KMS-11 (cell line): ENCODE results near the gene NOTCH3.
A peak's percentile ranks its signal among the peaks of the same experiment; 100 is the strongest.

Experiments used
- H2AFZ ChIP-seq: fragments of 200-600 bp; sonication (generic); 2 replicates; pipeline ENCODE4 v1.6.1; 2016; ENCODE audit warnings: antibody characterized with exemption, mixed run types, low read depth
- H3K27ac ChIP-seq: fragments of 200-600 bp; sonication (generic); 2 replicates; pipeline ENCODE4 v1.6.1; 2016; ENCODE audit warnings: mild to moderate bottlenecking, mixed run types
- H3K27me3 ChIP-seq: fragments of 200-600 bp; sonication (generic); 2 replicates; pipeline ENCODE4 v1.6.1; 2017; ENCODE audit warnings: mild to moderate bottlenecking, low read depth, mixed run types, moderate library complexity; ENCODE audit not compliant: insufficient read depth
- H3K36me3 ChIP-seq: fragments of 200-600 bp; sonication (generic); 2 replicates; pipeline ENCODE4 v1.6.1; 2017; ENCODE audit warnings: mild to moderate bottlenecking, mixed run types; ENCODE audit not compliant: insufficient read depth
- H3K4me1 ChIP-seq: fragments of 200-600 bp; sonication (generic); 2 replicates; pipeline ENCODE4 v1.6.1; 2016; ENCODE audit warnings: mild to moderate bottlenecking, low read depth, mixed run types; ENCODE audit not compliant: poor library complexity, severe bottlenecking
- H3K4me2 ChIP-seq: fragments of 200-600 bp; sonication (generic); 2 replicates; pipeline ENCODE4 v1.7.0; 2016; ENCODE audit warnings: mild to moderate bottlenecking, mixed run types
- H3K4me3 ChIP-seq: fragments of 200-600 bp; sonication (generic); IDR thresholded peaks from 2 replicates; pipeline ENCODE4 v1.6.1; 2017; ENCODE audit warnings: low read depth, low read length, mixed read lengths; ENCODE audit not compliant: insufficient read depth
- H3K79me2 ChIP-seq: fragments of 200-600 bp; sonication (generic); 2 replicates; pipeline ENCODE4 v1.6.1; 2016; ENCODE audit warnings: low read depth, mixed run types; ENCODE audit not compliant: insufficient read depth
- H3K9ac ChIP-seq: fragments of 200-600 bp; sonication (generic); 2 replicates; pipeline ENCODE4 v1.6.1; 2016; ENCODE audit warnings: mild to moderate bottlenecking, mixed run types
- H4K20me1 ChIP-seq: fragments of 200-600 bp; sonication (generic); 2 replicates; pipeline ENCODE4 v1.6.1; 2016; ENCODE audit warnings: mild to moderate bottlenecking, mixed run types; ENCODE audit not compliant: insufficient read depth
- TF ChIP-seq, protein P1 (sequence below): fragments of 200-600 bp; sonication (generic); conservative IDR thresholded peaks from 2 replicates; pipeline ENCODE4 v1.6.1; 2017; ENCODE audit warnings: low read depth, mild to moderate bottlenecking, antibody characterized with exemption, low read length, moderate library complexity, mixed read lengths

NOTCH3 gene

DNA sequence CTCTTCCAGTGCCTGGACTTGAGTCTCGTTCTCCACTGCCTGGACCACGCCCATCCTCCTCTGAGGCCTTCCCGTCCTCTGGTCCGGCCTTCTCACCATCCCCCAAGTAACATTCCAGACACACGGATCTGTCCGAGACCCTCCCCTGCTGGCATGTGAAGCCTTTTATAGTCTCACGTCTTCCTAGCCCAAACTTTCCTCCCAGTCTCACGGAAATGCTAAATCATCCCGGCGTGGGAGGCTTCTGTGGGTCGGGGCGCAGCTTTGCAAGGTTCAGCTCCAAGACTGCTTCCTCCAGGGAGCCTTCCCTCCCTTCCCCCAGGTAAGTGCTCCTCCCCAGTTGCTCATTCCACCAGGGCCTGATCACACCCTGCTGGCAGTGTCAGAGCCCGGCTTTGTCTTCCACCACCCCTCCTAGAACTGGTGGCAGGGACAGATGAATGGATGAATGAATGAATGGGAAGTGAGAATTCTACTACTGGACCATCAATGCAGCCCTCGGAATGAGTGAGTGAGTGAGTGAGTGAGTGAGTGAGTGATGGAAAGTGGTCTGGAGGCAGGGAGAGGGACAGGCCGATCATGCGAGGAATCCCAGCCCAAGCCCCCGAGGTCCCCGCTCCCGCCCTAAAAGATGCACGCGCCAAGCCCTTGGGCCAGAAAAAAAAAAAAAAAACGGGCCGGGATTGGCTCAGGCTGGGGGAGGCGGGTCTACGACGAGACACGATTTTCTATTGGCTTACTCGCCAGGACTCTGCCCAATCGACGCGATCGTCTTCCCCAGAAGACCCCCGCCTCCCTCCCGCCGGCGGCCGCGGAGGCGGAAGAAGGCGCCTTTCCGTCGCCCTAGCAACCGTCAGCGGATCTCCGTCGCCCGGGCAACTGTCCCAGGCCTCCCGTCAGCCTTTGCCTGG lies 22.2 kb upstream of the NOTCH3 start:
- H3K4me2 ChIP-seq, result peak overlapping the region; percentile 78
- no peaks in the 10 kb centered on the region for H3K79me2 ChIP-seq
- H4K20me1 ChIP-seq, result no peaks in the 10 kb centered on the region
- H3K27me3 ChIP-seq, result no peaks in the 10 kb centered on the region
- peak overlapping the region; percentile 88 for H2AFZ ChIP-seq
- no peak overlapping the region for H3K4me3 ChIP-seq
- H3K9ac ChIP-seq, result no peak overlapping the region
- H3K27ac ChIP-seq, result no peak overlapping the region
- TF ChIP-seq, protein P1, sequence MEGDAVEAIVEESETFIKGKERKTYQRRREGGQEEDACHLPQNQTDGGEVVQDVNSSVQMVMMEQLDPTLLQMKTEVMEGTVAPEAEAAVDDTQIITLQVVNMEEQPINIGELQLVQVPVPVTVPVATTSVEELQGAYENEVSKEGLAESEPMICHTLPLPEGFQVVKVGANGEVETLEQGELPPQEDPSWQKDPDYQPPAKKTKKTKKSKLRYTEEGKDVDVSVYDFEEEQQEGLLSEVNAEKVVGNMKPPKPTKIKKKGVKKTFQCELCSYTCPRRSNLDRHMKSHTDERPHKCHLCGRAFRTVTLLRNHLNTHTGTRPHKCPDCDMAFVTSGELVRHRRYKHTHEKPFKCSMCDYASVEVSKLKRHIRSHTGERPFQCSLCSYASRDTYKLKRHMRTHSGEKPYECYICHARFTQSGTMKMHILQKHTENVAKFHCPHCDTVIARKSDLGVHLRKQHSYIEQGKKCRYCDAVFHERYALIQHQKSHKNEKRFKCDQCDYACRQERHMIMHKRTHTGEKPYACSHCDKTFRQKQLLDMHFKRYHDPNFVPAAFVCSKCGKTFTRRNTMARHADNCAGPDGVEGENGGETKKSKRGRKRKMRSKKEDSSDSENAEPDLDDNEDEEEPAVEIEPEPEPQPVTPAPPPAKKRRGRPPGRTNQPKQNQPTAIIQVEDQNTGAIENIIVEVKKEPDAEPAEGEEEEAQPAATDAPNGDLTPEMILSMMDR, result no peak
- peaks cover 5% of the 10 kb centered on the region for H3K4me1 ChIP-seq
- no peaks in the 10 kb centered on the region for H3K36me3 ChIP-seq

DNA sequence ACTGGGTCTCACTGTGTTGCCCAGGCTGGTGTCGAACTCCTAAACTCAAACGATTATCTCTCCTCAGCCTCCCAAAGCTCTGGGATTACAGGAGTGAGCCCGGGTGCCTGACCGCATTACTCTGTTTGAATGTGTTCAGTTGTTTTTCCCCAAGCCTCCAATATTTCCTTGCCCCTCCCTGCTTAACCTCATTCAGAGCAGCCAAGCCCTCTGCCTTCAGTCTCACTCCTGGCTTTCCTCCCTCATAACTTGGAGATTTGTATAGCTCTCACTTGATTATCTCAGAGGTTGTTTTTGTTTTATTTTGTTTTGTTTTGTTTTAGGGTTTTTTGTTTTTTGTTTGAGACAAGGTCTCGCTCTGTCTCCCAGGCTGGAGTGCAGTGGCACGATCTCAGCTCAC lies 20.0 kb upstream of the NOTCH3 start:
- Histone ChIP-seq H3K27me3 (0 out of 2 replicates have a peak, but pooled peaks cover 2% of the 10 kb centered on the region), H3K36me3 (no peaks in the 10 kb centered on the region), H3K27ac (no peak overlapping the region), H3K4me3 (no peak overlapping the region), H3K4me1 (peaks cover 5% of the 10 kb centered on the region), H4K20me1 (no peaks in the 10 kb centered on the region), H3K79me2 (no peaks in the 10 kb centered on the region), H2AFZ (no peak overlapping the region), H3K4me2 (no peak overlapping the region), H3K9ac (no peak overlapping the region)
- TF ChIP-seq, protein P1, result no peak

DNA sequence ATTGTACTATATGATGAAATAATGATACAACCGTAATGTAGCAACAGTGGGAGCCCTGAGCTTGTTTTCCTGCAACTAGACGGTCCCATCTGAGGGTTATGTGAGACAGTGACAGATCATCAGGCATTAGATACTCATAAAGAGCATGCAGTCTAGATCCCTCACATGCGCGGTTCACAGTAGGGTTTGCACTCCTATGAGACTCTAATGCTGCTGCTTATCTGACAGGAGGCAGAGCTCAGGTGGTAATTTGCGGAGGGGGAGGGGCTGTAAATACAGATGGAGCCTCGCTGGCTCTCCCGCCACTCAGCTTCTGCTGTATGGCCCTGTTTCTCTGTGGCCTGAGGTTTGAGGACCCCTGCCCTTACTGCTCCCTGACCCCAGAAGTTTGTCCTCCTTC lies 17.7 kb upstream of the NOTCH3 start:
- H3K9ac ChIP-seq, result no peak overlapping the region
- H4K20me1 ChIP-seq, result no peaks in the 10 kb centered on the region
- H3K79me2 ChIP-seq, result no peaks in the 10 kb centered on the region
- no peak overlapping the region for H3K27ac ChIP-seq
- no peak overlapping the region for H2AFZ ChIP-seq
- H3K4me2 ChIP-seq, result no peak overlapping the region
- H3K36me3 ChIP-seq, result no peaks in the 10 kb centered on the region
- no peak overlapping the region for H3K4me3 ChIP-seq
- peaks cover 3% of the 10 kb centered on the region; the same call in 1 of the 2 replicates for H3K27me3 ChIP-seq
- peaks cover 5% of the 10 kb centered on the region for H3K4me1 ChIP-seq
- TF ChIP-seq, protein P1, result no peak

DNA sequence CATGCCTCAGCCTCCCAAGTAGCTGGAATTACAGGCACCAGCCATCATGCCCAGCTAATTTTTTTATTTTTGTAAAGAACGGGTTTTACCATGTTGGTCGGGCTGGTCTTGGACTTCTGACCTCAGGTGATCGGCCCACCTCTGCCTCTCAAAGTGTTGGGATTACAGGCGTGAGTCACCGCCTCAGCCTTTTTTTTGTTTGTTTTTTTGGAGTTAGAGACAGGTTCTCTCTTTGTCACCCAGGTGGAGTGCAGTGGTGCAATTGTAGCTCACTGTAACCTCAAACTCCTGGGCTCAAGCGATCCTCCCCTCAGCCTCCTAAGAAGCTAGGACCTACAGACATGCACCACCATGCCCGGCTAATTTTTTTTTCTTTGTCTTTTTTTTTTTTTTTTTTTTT lies 15.6 kb upstream of the NOTCH3 start:
- H3K79me2 ChIP-seq, result no peaks in the 10 kb centered on the region
- H3K4me3 ChIP-seq, result no peak overlapping the region
- H3K4me1 ChIP-seq, result no peaks in the 10 kb centered on the region
- H3K27me3 ChIP-seq, result peaks cover 3% of the 10 kb centered on the region; the same call in 1 of the 2 replicates
- H2AFZ ChIP-seq, result no peak overlapping the region
- H3K9ac ChIP-seq, result no peak overlapping the region
- no peak overlapping the region for H3K27ac ChIP-seq
- no peak overlapping the region for H3K4me2 ChIP-seq
- H3K36me3 ChIP-seq, result no peaks in the 10 kb centered on the region
- no peaks in the 10 kb centered on the region for H4K20me1 ChIP-seq
- TF ChIP-seq, protein P1, result no peak
